ENCODE data around the gene FREM2. TPM values are rescaled to one million over a fixed set of nuclear protein-coding genes. Genes with fewer than 3 reads are reported as not detected.

FREM2 gene
- total and polyA plus RNA-seq, 2 donors (not counting 3 experiments of a cell fraction or from before 2014, with no cell fraction given), result under 0.01 TPM; not detected in 1

GRCh38 chr13:38669234-38669964 is 17.5 kb upstream of the FREM2 start:
- BruUV-seq (replicated peaks), result no TSS peak
- intact Hi-C loops (cut with micrococcal nuclease), result no loop called here
- no peaks in the 10 kb centered on the region for H3K27me3 ChIP-seq (ENCODE audit: control insufficient read depth in 2 of 2, insufficient read depth in 2 of 2, low read length in 2 of 2)
- H3K4me2 ChIP-seq (ENCODE audit: insufficient read depth, low read length), result no peak overlapping the region
- no peaks in the 10 kb centered on the region for H3K4me1 ChIP-seq (ENCODE audit: control insufficient read depth, extremely low read depth, insufficient read depth, low read length)
- H3K36me3 ChIP-seq (ENCODE audit: control insufficient read depth in 2 of 2, extremely low read depth in 1 of 2, insufficient read depth in 2 of 2, low read length in 2 of 2), result no peaks in the 10 kb centered on the region
- TF ChIP-seq FOS (IDR thresholded peaks at IDR 0.05; ENCODE audit: borderline replicate concordance, insufficient read depth, low read length), result no peak
- no peak for TF ChIP-seq EZH2 (IDR thresholded peaks at IDR 0.05; ENCODE audit: borderline replicate concordance, low read depth, low read length, severe bottlenecking)
- no peak for TF ChIP-seq POLR2AphosphoS5 (IDR thresholded peaks at IDR 0.05; ENCODE audit: insufficient read depth, low read depth, low read length)
- no peak for TF ChIP-seq MYC (IDR thresholded peaks at IDR 0.05; ENCODE audit: low read depth, low read length)
- H3K4me3 ChIP-seq (replicated peaks in 1 of 3; ENCODE audit: insufficient read depth in 1 of 3, low read depth in 1 of 3, low read length in 3 of 3), result no peak overlapping the region
- no peaks in the 10 kb centered on the region for H3K9me1 ChIP-seq (replicated peaks; ENCODE audit: control insufficient read depth, extremely low read depth, insufficient read depth, low read length)
- ChIA-PET POLR2A (no interaction called here), CTCF (no interaction called here)
- FAIRE-seq, result no peak
- H2AFZ ChIP-seq (ENCODE audit: low read depth, low read length), result no peak overlapping the region
- H4K20me1 ChIP-seq (replicated peaks; ENCODE audit: control insufficient read depth, extremely low read depth, insufficient read depth, low read length), result no peaks in the 10 kb centered on the region
- dilution Hi-C loops (cut with MboI; ENCODE audit: extremely low pct_ligation_motif_present, low sequenced_read_pairs), result no loop called here
- no peak for DNase-seq (ENCODE audit: low read depth, low spot score)
- H3K79me2 ChIP-seq (ENCODE audit: control insufficient read depth, insufficient read depth, low read length), result no peaks in the 10 kb centered on the region
- no peaks in the 10 kb centered on the region for H3K9me3 ChIP-seq (replicated peaks; ENCODE audit: control insufficient read depth, insufficient read depth, low read length)
- H3K9ac ChIP-seq (replicated peaks; ENCODE audit: extremely low read depth, insufficient read depth, low read length), result no peak overlapping the region
- H3K27ac ChIP-seq (ENCODE audit: insufficient read depth, low read depth, low read length), result no peak overlapping the region

- dilution Hi-C loops (cut with MboI; ENCODE audit: extremely low pct_ligation_motif_present, low sequenced_read_pairs), result no loop called here
- CTCF ChIA-PET, result no interaction called here
Measured at GRCh38 chr13:38670627-38671026, 16.2 kb upstream of the FREM2 start.

More at GRCh38 chr13:38670627-38671026, 16.2 kb upstream of the FREM2 start:
- Histone ChIP-seq H3K9ac (replicated peaks; ENCODE audit: extremely low read depth, insufficient read depth, low read length) (no peak overlapping the region), H3K79me2 (ENCODE audit: control insufficient read depth, insufficient read depth, low read length) (no peaks in the 10 kb centered on the region), H3K27me3 (ENCODE audit: control insufficient read depth in 2 of 2, insufficient read depth in 2 of 2, low read length in 2 of 2) (no peaks in the 10 kb centered on the region), H3K9me1 (replicated peaks; ENCODE audit: control insufficient read depth, extremely low read depth, insufficient read depth, low read length) (no peaks in the 10 kb centered on the region), H3K4me3 (replicated peaks in 1 of 3; ENCODE audit: insufficient read depth in 1 of 3, low read depth in 1 of 3, low read length in 3 of 3) (no peak overlapping the region), H3K4me2 (ENCODE audit: insufficient read depth, low read length) (no peak overlapping the region), H3K4me1 (ENCODE audit: control insufficient read depth, extremely low read depth, insufficient read depth, low read length) (no peaks in the 10 kb centered on the region), H3K36me3 (ENCODE audit: control insufficient read depth in 2 of 2, extremely low read depth in 1 of 2, insufficient read depth in 2 of 2, low read length in 2 of 2) (no peaks in the 10 kb centered on the region), H4K20me1 (replicated peaks; ENCODE audit: control insufficient read depth, extremely low read depth, insufficient read depth, low read length) (no peaks in the 10 kb centered on the region), H3K9me3 (replicated peaks; ENCODE audit: control insufficient read depth, insufficient read depth, low read length) (no peaks in the 10 kb centered on the region), H3K27ac (ENCODE audit: insufficient read depth, low read depth, low read length) (no peak overlapping the region), H2AFZ (ENCODE audit: low read depth, low read length) (no peak overlapping the region)
- intact Hi-C loops (cut with micrococcal nuclease), result no loop called here
- BruUV-seq (replicated peaks), result no TSS peak
- TF ChIP-seq MYC (IDR thresholded peaks at IDR 0.05; ENCODE audit: low read depth, low read length), result no peak
- TF ChIP-seq GATA2 (IDR thresholded peaks at IDR 0.05; ENCODE audit: insufficient read depth, insufficient read length, low read depth, low read length), result no peak
- no peak for TF ChIP-seq POLR2A (IDR thresholded peaks at IDR 0.05; ENCODE audit: low read depth, low read length)
- TF ChIP-seq FOS (IDR thresholded peaks at IDR 0.05; ENCODE audit: borderline replicate concordance, insufficient read depth, low read length), result no peak
- TF ChIP-seq MAX (IDR thresholded peaks at IDR 0.05; ENCODE audit: insufficient read depth, insufficient read length), result no peak
- DNase-seq (ENCODE audit: low read depth, low spot score) (no peak), FAIRE-seq (no peak)
- POLR2A ChIA-PET, result no interaction called here

Measured in endothelial cell of umbilical vein (primary cell).